Measurements from ENCODE around the gene PEPD.

PEPD gene

DNA sequence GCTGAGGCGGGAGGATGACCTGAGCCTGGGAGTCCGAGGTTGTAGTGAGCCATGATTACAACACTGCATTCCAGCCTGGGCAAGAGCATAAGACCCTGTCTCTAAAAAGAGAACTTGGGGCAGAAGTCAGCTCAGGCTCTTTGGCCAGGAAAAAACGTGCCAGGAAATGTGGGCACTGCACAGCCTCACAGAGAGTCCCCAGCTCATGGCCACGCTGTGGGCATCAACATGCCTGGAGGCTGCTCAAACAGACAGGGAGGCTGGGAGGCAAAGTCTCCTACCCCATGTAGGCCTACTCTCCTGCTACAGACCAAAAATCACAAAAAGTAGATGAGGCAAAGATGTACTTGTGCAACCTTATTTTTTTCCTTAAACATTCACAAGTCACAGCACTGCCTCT lies 49.4 kb downstream of the PEPD start:
- Histone ChIP-seq H3K4me3 (ENCODE audit: low read depth in 1 of 2, low read length in 1 of 2) (no peak overlapping the region), H3K27ac (no peak overlapping the region)

DNA sequence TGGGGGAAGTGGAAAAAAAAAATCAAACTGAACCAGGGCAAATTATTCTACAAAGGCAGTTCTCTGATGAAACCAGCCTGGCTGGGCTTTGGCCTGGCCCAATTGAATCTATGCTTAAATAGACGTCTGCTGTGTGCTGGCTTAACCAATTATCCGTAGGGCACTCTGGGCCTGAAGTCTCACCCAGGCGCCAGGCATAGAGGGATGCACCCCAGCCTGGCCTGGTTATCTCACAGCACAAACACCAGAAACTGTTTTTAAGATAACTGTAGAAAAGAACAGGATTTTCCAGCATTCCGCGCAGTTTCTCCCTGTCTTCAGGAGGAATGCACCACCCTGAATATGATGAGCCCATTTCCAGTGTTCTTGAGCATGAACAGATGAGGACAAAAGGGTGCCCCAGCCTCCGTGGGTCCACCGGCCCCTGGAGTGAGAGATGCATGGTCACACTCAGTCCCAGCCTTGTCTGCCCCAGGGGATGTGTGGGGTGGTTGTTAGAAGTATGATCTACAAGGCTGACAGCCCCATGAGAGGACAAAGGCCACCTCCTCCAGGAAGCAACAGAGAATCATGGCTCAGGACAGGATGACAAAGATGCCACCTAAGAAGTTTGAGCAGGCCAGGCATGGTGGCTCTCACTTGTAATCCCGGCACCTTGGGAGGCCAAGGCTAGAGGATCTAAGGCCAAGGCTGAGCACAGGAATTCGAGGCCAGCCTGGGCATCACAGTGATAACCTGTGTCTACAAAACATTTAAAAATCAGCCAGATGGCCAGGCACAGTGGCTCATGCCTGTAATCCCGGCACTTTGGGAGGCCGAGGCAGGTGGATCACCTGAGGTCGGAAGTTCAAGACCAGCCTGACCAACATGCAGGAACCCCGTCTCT lies 50.2 kb downstream of the PEPD start:
- Histone ChIP-seq H3K27ac (no peak overlapping the region), H3K4me3 (ENCODE audit: low read depth in 1 of 2, low read length in 1 of 2) (no peak overlapping the region)
- TF ChIP-seq, protein P1, sequence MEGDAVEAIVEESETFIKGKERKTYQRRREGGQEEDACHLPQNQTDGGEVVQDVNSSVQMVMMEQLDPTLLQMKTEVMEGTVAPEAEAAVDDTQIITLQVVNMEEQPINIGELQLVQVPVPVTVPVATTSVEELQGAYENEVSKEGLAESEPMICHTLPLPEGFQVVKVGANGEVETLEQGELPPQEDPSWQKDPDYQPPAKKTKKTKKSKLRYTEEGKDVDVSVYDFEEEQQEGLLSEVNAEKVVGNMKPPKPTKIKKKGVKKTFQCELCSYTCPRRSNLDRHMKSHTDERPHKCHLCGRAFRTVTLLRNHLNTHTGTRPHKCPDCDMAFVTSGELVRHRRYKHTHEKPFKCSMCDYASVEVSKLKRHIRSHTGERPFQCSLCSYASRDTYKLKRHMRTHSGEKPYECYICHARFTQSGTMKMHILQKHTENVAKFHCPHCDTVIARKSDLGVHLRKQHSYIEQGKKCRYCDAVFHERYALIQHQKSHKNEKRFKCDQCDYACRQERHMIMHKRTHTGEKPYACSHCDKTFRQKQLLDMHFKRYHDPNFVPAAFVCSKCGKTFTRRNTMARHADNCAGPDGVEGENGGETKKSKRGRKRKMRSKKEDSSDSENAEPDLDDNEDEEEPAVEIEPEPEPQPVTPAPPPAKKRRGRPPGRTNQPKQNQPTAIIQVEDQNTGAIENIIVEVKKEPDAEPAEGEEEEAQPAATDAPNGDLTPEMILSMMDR (IDR thresholded peaks at IDR 0.05), result no peak

More for the DNA sequence above, 49.4 kb downstream of the PEPD start:
- Histone ChIP-seq H3K9me3 (no peaks in the 10 kb centered on the region), H3K4me1 (ENCODE audit: control insufficient read depth in 1 of 2, insufficient read depth in 1 of 2, low read depth in 1 of 2, low read length in 1 of 2) (no peaks in the 10 kb centered on the region), H3K27me3 (no peaks in the 10 kb centered on the region), H3K36me3 (no peaks in the 10 kb centered on the region)
- TF ChIP-seq, protein P1 (IDR thresholded peaks at IDR 0.05), result no peak

DNA sequence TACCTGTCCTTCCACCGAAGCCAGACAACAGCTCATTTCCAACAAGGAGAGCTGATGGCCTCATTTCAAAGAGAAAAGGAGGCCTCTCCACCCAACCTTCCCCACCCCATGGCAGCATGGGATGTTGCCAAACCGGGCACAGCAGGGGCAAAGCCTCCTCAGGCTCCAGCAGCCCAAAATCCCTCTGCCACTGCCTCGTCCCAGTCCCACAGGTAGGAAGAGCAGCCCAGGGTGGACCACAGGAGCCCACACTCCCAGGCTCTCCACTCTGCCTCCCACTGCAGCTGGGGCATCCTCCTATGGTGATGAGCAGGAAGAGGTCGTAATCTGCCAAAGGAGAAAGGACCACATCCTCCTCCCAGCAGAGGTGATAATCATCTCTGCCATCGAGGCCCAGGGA lies 50.9 kb downstream of the PEPD start:
- Histone ChIP-seq H3K36me3 (no peaks in the 10 kb centered on the region), H3K4me3 (ENCODE audit: low read depth in 1 of 2, low read length in 1 of 2) (no peak overlapping the region), H3K27me3 (no peaks in the 10 kb centered on the region), H3K4me1 (ENCODE audit: control insufficient read depth in 1 of 2, insufficient read depth in 1 of 2, low read depth in 1 of 2, low read length in 1 of 2) (no peaks in the 10 kb centered on the region), H3K9me3 (no peaks in the 10 kb centered on the region), H3K27ac (no peak overlapping the region)
- TF ChIP-seq, protein P1 (IDR thresholded peaks at IDR 0.05), result no peak

More for the DNA sequence above, 50.2 kb downstream of the PEPD start:
- no peaks in the 10 kb centered on the region for H3K9me3 ChIP-seq
- no peaks in the 10 kb centered on the region for H3K4me1 ChIP-seq (ENCODE audit: control insufficient read depth in 1 of 2, insufficient read depth in 1 of 2, low read depth in 1 of 2, low read length in 1 of 2)
- no peaks in the 10 kb centered on the region for H3K27me3 ChIP-seq
- H3K36me3 ChIP-seq, result no peaks in the 10 kb centered on the region

DNA sequence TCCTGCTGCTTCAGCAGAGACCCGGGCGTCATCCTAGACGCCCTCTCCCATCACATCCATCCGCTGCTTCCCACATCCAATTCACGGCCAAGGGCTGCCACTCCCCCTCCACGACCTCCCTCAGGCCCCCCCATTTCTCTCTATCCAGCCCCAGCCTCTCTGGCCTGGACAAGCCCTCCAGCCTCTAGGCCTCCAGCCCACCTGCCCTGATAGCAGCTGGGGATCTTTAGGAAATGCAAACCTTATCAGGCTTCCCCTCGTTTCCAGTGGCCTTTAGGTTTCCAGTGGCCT lies 51.6 kb downstream of the PEPD start:
- TF ChIP-seq, protein P1 (IDR thresholded peaks at IDR 0.05), result no peak
- no peaks in the 10 kb centered on the region for H3K36me3 ChIP-seq
- no peaks in the 10 kb centered on the region for H3K9me3 ChIP-seq

DNA sequence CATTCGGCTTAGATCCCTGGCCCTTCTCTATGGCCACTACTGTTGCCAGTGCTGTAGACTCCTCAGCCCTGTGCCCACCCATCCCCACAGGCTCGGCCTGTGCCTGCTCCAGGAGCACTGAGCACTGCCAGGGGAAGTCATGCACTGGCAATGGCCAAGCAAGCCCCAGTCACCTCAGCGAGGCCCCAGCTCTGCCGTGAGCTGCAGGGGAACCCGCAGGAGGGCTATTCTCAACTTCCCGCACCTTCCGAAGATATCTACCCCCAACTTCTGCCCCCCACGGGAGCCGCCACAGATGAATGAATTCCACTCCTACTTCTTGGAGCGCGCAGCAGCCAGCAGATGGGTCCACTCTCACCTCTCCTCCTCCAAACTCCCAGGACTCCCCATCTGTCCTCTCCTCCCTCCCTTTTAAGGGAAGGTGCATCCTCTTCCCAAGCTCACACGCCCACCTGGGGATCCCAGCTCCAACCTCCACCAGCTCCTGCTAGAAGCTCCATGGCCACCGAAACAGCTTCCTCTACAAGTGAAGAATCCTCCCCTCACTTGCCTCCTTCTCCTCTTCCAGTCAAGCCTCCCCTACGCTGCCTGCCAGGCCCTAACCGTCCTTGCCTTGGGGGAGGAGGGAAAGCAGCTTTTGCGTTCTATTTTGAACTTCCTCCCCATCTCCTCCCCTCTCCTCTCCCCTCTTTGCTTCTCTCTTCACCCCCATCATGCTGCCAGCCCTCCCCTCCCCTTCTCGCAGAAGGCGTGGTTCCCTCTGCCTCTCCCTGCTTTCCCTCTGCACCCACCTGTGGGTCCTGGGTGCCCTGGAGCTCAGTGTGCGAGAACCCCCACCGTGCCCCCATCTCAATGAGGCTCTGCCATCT lies 52.2 kb downstream of the PEPD start:
- Histone ChIP-seq H3K27ac (no peak overlapping the region), H3K4me3 (ENCODE audit: low read depth in 1 of 2, low read length in 1 of 2) (no peak overlapping the region), H3K27me3 (no peaks in the 10 kb centered on the region), H3K4me1 (ENCODE audit: control insufficient read depth in 1 of 2, insufficient read depth in 1 of 2, low read depth in 1 of 2, low read length in 1 of 2) (no peaks in the 10 kb centered on the region), H3K9me3 (no peaks in the 10 kb centered on the region), H3K36me3 (no peaks in the 10 kb centered on the region)
- TF ChIP-seq, protein P1 (IDR thresholded peaks at IDR 0.05), result no peak

More for the DNA sequence above, 51.6 kb downstream of the PEPD start:
- Histone ChIP-seq H3K4me1 (ENCODE audit: control insufficient read depth in 1 of 2, insufficient read depth in 1 of 2, low read depth in 1 of 2, low read length in 1 of 2) (no peaks in the 10 kb centered on the region), H3K27ac (no peak overlapping the region), H3K27me3 (no peaks in the 10 kb centered on the region), H3K4me3 (ENCODE audit: low read depth in 1 of 2, low read length in 1 of 2) (no peak overlapping the region)
